K562 (cell line): Measurements from ENCODE around the gene LMBR1. TPM values are rescaled to one million over a fixed set of nuclear protein-coding genes. Genes with fewer than 3 reads are reported as not detected.

Experiments used
- E2F3 ChIP-seq: fragments of 250-450 bp; sonication (Bioruptor Pico); IDR thresholded peaks from 2 replicates; pipeline ENCODE4 v1.4.0; 2020; ENCODE audit warnings: mild to moderate bottlenecking
- EHMT2 ChIP-seq: fragments of 450-650 bp; IDR thresholded peaks from 2 replicates; pipeline ENCODE4 v1.6.1; 2018; ENCODE audit warnings: antibody characterized with exemption
- ESRRA ChIP-seq: fragments of 450-650 bp; IDR thresholded peaks from 2 replicates; pipeline ENCODE4 v1.6.1; 2014; ENCODE audit warnings: low read depth, mild to moderate bottlenecking, moderate library complexity, borderline replicate concordance
- FOSL1 ChIP-seq: fragments of 200-800 bp; sonication (Bioruptor generic); conservative IDR thresholded peaks from 2 replicates; pipeline ENCODE4 v1.6.1; 2016; ENCODE audit warnings: missing genetic modification characterization, missing compliant biosample characterization
- FOXK1 ChIP-seq: sonication (generic); formaldehyde crosslinking; IDR thresholded peaks from 2 replicates; pipeline ENCODE4 v1.8.0; 2022; ENCODE audit warnings: missing genetic modification reagents, mild to moderate bottlenecking, borderline replicate concordance
- GATA2 ChIP-seq: sonication (generic); formaldehyde crosslinking; IDR thresholded peaks from 2 replicates; pipeline ENCODE4 v1.4.0; 2020; ENCODE audit warnings: mild to moderate bottlenecking, missing genetic modification reagents
- HDAC2 ChIP-seq: fragments of 450-650 bp; IDR thresholded peaks from 2 replicates; pipeline ENCODE4 v1.6.1; 2016; ENCODE audit warnings: mild to moderate bottlenecking
- JUNB ChIP-seq: fragments of 450-650 bp; formaldehyde crosslinking; conservative IDR thresholded peaks from 2 replicates; pipeline ENCODE4 v1.4.0; 2020; ENCODE audit warnings: mild to moderate bottlenecking
- KLF13 ChIP-seq: fragments of 450-650 bp; IDR thresholded peaks from 2 replicates; pipeline ENCODE4 v1.6.1; 2016; ENCODE audit warnings: missing genetic modification characterization, low read depth, mild to moderate bottlenecking, missing compliant biosample characterization, moderate library complexity, borderline replicate concordance
- KLF6 ChIP-seq: fragments of 250-450 bp; sonication (Bioruptor Pico); IDR thresholded peaks from 2 replicates; pipeline ENCODE4 v1.4.0; 2020; ENCODE audit warnings: mild to moderate bottlenecking, moderate library complexity, borderline replicate concordance
- MAFF ChIP-seq: IDR thresholded peaks from 2 replicates; pipeline ENCODE4 v1.6.1; 2012; ENCODE audit warnings: low read length, improper control_type of control experiment
- RBBP5 ChIP-seq: fragments of 200-600 bp; sonication (generic); IDR thresholded peaks from 2 replicates; pipeline ENCODE4 v1.6.1; 2012; ENCODE audit warnings: borderline replicate concordance, mild to moderate bottlenecking, low read length, control low read depth, inconsistent platforms; ENCODE audit not compliant: insufficient read depth, poor library complexity, severe bottlenecking
- RBM14 ChIP-seq: fragments of 200-400 bp; formaldehyde crosslinking; IDR thresholded peaks from 2 replicates; pipeline ENCODE4 v1.6.1; 2018; ENCODE audit warnings: low read depth, mild to moderate bottlenecking, low read length, moderate library complexity, borderline replicate concordance; ENCODE audit not compliant: insufficient read depth
- SIN3B ChIP-seq: fragments of 450-650 bp; IDR thresholded peaks from 2 replicates; pipeline ENCODE4 v1.6.1; 2017; ENCODE audit warnings: low read depth, mild to moderate bottlenecking, moderate library complexity
- ZBTB17 ChIP-seq: fragments of 450-650 bp; formaldehyde crosslinking; IDR thresholded peaks from 2 replicates; pipeline ENCODE4 v1.4.0; 2020; ENCODE audit warnings: mild to moderate bottlenecking
- polyA plus RNA-seq, 8 experiments: library from polyadenylated mRNA; depleted of rRNA in 4 of 8; stranded (reverse) in 5 of 8; unstranded in 3 of 8; fragments of >200 nt; fragmentation: Nextera tagmentation in 2 of 8; fragmentation: Illumina TruSeq in 1 of 8; extraction: Ambion mirVana in 2 of 8; extraction: Trizol in 1 of 8; gene quantifications; 2 replicates each; pipeline versions ENCODE4 v1.2.1 to v1.2.3, GENCODE V29; 2011 to 2014; ENCODE audit warnings: inconsistent platforms in 1 of 8, missing spikeins in 1 of 8
- total RNA-seq, 7 experiments: library from RNA; depleted of rRNA in 6 of 7; stranded (reverse); fragments of >200 nt in 6 of 7; fragmentation: Illumina TruSeq in 2 of 7; extraction: Trizol in 2 of 7; gene quantifications; 2 replicates each; pipeline versions ENCODE4 v1.2.1 to v1.2.3, GENCODE V29; 2011 to 2021; ENCODE audit warnings: low replicate concordance in 1 of 7
- TF ChIP-seq, protein P1 (sequence below): sonication (generic); formaldehyde crosslinking; IDR thresholded peaks from 2 replicates; pipeline ENCODE4 v1.8.1; 2023; ENCODE audit warnings: missing genetic modification reagents, mild to moderate bottlenecking, borderline replicate concordance
- TF ChIP-seq, protein P2 (sequence below): sonication (generic); formaldehyde crosslinking; IDR thresholded peaks from 2 replicates; pipeline ENCODE4 v1.4.0; 2020; ENCODE audit warnings: mild to moderate bottlenecking, missing genetic modification reagents

The LMBR1 gene
- total and polyA plus RNA-seq, 9 of the 15 experiments (the other 6 are each of a cell fraction or from before 2014, with no cell fraction given): 7.7 to 90.0 (median 59.9) TPM

DNA sequence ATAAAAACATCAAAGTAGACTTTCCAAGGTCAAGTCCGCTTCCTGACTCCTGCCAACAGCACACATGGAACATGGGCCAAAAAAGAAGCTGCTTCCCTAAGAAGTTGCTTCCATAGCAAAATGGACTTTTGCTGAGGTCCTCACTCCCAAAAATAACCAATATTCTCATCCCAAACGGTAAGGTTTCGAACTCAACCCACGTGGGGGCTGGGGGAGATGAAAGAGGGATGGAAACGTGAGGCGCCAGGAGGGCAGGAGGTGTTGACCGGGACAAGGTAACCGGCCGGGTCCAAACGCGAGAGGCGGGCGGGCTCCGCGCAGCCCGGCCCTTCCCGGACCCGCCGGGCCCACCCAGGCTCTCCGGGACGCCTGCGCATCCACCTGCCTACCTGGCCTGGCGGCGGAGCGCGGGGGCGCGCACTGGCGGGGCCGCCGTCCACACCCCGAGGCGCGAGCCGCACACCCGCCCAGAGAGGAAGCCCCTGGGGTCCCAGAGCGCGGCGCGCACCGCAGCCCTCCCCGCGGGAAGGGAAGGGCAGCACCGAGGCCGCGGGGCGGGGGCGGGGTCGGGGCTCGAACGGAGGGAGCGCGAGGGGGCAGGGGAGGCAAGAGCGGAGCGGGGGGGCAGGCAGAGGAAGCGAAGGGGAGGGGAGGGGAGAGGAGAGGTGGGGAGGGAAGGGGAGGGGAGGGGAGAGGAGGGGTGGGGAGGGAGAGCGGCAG lies 742 bp downstream of the LMBR1 start (continued):
- TF ChIP-seq, protein P1, sequence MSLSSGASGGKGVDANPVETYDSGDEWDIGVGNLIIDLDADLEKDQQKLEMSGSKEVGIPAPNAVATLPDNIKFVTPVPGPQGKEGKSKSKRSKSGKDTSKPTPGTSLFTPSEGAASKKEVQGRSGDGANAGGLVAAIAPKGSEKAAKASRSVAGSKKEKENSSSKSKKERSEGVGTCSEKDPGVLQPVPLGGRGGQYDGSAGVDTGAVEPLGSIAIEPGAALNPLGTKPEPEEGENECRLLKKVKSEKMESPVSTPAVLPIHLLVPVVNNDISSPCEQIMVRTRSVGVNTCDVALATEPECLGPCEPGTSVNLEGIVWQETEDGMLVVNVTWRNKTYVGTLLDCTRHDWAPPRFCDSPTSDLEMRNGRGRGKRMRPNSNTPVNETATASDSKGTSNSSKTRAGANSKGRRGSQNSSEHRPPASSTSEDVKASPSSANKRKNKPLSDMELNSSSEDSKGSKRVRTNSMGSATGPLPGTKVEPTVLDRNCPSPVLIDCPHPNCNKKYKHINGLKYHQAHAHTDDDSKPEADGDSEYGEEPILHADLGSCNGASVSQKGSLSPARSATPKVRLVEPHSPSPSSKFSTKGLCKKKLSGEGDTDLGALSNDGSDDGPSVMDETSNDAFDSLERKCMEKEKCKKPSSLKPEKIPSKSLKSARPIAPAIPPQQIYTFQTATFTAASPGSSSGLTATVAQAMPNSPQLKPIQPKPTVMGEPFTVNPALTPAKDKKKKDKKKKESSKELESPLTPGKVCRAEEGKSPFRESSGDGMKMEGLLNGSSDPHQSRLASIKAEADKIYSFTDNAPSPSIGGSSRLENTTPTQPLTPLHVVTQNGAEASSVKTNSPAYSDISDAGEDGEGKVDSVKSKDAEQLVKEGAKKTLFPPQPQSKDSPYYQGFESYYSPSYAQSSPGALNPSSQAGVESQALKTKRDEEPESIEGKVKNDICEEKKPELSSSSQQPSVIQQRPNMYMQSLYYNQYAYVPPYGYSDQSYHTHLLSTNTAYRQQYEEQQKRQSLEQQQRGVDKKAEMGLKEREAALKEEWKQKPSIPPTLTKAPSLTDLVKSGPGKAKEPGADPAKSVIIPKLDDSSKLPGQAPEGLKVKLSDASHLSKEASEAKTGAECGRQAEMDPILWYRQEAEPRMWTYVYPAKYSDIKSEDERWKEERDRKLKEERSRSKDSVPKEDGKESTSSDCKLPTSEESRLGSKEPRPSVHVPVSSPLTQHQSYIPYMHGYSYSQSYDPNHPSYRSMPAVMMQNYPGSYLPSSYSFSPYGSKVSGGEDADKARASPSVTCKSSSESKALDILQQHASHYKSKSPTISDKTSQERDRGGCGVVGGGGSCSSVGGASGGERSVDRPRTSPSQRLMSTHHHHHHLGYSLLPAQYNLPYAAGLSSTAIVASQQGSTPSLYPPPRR (CRISPR knock-in tag): no peak
- TF ChIP-seq SIN3B (peak; percentile 56), JUNB (CRISPR knock-in tag) (no peak), RBBP5 (peak; percentile 87), HDAC2 (peak; percentile 66; the same call in 1 of the 2 replicates), RBM14 (no peak), KLF6 (no peak), ESRRA (peak; percentile 77), E2F3 (0 out of 2 replicates have a peak, but pooled peaks have one; percentile 35), ZBTB17 (CRISPR knock-in tag) (peak; percentile 38; the same call in 1 of the 2 replicates), KLF13 (0 out of 2 replicates have a peak, but pooled peaks have one; percentile 31), FOSL1 (tag) (no peak), EHMT2 (no peak), FOXK1 (no peak), GATA2 (CRISPR knock-in tag) (no peak), MAFF (no peak)
- TF ChIP-seq, protein P2, sequence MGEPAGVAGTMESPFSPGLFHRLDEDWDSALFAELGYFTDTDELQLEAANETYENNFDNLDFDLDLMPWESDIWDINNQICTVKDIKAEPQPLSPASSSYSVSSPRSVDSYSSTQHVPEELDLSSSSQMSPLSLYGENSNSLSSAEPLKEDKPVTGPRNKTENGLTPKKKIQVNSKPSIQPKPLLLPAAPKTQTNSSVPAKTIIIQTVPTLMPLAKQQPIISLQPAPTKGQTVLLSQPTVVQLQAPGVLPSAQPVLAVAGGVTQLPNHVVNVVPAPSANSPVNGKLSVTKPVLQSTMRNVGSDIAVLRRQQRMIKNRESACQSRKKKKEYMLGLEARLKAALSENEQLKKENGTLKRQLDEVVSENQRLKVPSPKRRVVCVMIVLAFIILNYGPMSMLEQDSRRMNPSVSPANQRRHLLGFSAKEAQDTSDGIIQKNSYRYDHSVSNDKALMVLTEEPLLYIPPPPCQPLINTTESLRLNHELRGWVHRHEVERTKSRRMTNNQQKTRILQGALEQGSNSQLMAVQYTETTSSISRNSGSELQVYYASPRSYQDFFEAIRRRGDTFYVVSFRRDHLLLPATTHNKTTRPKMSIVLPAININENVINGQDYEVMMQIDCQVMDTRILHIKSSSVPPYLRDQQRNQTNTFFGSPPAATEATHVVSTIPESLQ: 0 out of 2 replicates have a peak, but pooled peaks have one; percentile 38
